Stimulated activated CD4-positive, alpha-beta T cell treated with anti-CD3 and anti-CD28 coated beads, Interleukin-15, amount 100 ng/mL, for 48 hours (primary cell): ENCODE measurements around the gene ADAMTS12.

Experiments
- DNase-seq, 2 donors: peaks; one replicate each; pipeline ENCODE4 v3.0.0-alpha.2; 2020; ENCODE audit warnings: low read depth in 2 of 2

Gene ADAMTS12

DNA sequence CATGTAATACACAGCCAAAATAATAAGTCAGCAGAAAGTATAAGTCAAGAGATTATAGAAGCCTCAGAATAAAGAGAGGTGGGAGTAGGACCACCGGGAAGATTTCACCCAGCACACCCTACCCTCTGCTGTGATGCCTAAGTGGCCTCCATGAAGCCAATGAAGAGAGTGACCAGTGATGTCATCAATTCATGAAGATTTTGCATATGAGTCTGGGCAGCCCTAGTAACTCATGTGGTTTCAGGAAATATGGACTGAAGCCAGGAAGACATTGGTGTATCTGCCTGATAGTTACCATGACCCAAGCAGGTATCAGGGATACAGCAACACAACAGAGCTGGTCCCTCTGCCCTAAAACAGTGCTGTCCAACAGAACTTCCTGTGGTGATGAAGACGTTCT is 135.3 kb downstream of the ADAMTS12 start:
- no peak for DNase-seq

DNA sequence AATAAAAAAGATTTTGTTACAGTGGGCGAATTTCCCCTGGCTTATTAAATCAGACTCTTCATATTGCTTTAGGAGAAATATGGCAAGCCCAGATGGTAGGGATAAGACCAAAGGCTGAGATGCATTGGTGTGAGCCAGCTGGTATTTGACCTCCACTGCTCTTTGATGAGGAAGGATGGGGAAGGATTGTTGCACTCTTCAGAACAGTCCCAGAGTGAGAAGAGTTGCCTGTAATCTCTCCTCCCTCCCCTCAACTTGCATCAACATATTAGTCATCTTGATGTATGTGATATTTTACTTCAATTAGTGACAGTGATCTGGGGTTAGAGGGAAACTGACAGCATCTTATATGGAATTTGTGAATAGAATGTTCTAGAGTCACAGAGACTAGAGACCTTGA is 136.6 kb downstream of the ADAMTS12 start:
- DNase-seq: no peak

DNA sequence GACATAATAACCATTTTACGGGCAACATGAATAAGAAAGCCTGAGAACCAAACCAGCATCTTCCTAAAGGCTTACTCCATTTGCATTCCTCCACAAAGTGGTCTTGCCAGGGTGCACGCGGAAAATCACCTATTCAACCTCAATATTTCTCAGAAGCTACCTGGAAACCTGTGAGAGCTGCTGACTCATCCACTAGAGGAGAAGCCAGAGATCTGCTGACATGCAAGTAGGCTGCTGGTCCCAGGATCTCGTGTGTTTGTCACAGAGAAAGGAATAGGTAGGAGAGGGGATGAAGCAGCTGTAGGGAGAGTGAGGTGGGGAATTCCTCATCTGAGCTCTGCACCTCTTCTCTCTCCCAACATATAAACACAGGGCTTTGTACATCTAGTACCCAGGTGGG is 138.1 kb downstream of the ADAMTS12 start:
- no peak for DNase-seq

DNA sequence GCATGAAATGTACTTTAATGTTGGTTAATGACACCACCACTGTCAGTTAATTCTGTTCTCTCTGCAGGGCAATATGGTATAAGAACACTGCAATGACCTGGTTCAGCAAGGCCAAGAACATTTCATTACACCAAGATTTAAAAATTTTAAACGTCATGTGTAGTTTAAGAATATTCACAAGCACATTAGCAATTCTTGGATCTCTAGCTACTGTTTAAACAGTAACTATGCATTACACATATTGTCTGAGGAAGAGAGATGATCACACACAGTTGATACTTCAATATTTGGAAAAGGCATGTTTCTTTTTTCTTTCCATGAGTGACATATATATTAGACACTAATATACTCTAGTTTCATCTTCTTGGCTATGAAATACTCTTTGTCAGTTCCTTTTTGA is 143.0 kb downstream of the ADAMTS12 start:
- no peak for DNase-seq

DNA sequence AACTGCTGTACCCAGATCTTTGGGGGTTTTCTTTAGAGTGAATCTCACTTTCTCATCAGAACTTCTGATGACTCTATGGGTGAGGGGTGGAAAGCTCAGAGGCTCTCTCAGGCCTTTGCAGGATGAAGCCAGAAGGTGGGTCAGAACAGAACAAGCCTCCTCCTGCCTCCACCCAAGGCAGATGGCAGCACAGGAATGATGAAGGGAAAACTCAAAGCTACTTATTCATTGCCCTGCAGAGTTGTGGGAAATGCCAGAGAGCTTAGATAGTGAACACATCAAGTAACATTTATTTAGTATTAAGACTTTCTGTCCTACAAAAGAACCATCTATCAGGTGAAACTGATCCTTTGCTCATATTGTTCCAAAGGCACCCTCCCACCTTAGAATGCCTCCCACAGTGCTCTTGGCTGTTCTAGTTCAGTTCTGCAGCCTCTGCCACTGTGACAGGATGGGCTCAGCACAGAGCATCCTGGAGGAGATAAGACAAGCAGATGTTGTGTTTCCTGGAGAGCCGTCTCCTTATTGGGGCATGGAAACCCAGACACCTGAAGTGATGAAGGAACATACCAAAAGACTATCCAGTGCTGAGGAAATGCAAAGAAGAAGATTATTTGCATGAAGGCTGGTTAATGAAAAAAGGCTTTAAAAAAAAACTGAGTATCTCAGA is 146.6 kb downstream of the ADAMTS12 start:
- DNase-seq: no peak

DNA sequence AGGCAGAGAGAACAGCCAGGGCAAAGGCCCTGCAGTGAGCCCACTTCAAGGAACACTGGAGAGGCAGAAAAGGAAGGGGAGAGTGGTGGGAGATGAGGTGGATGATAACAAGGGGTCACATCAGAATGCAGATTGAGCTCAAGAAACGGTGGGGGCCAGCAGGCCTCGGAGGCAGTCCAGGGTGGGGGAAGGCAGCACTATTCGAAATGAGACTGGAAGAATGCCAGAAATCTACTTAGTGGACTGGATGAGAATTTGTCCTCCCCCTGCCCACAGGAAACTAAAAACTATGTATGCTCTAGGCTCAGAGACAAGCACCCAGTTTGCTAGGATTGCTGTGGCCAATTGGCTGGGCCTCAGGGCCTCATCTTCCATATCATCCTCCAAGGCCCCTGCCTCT is 148.7 kb downstream of the ADAMTS12 start:
- no peak for DNase-seq

DNA sequence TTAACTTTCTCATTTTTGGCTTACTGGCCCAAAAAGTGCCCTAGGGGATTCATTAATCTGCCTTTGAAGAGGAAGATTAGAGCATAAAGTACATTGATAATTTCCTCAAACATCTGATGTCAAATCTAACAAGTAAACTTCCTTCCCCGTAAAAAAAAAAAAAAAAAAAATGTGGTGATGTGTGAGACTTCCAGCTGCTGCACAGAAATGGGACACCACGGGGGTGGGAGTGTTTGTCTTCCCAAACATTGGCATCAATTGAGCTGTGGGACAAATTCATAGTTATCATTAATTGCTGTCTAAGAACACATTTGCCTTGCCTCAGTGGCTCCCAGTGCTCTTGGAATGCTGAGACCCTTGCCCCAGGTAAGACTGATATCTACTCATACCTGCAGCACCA is 149.6 kb downstream of the ADAMTS12 start:
- no peak for DNase-seq

DNA sequence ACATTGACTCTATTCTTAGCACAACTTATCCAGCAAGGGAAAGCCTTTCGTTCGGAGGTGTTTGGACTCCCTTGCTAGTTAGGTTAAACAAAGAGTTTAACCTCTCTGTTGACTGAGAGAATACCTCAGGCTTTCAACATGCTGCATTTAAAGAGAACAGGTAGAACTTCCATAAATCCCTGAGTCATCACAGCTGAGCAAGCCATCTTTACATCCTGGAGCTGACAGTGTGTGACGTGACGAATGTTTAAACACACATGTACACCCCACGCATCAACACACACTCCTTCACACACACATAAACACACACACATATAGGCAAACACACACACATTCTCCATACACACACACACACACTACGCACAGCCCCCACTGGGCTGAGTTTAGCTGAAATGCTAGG is 152.8 kb downstream of the ADAMTS12 start:
- no peak for DNase-seq

DNA sequence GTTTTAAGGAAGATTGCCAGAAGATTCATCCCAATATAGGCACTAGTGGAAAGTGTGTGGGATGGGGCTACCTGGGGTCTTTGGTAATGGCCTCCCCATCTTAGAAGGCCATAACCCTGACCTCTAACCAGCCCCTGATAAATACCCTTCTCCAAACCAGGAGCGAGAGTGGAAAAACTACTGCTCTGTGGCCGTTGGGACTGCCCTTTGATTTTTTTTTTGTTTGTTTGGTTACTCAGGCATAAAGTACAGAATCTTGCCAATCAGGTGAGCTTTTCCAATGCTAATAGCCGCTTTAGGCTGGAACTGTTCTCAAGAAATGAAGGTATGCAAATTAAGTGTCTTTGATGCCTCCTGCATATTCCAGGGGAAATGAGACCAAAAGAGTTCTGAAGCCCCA is 153.7 kb downstream of the ADAMTS12 start:
- no peak for DNase-seq

DNA sequence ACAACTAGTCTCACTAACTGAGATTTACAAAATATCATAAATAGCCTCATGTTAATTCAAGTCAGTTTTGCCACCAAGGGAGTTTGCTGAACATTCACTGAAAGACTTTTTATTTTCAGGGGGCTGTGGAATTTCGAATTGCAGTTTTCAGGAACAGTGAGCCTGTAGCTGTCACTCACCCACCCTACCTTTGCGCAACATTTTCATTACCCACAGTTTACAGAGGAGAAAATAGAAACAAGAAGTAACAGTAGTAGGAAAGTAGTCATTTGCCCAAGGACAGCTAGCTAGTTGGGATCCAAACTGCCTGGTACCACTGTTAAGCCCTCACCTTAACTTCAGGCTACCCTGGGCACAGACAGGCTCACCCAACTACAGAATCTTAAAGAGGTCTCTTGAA is 154.1 kb downstream of the ADAMTS12 start:
- no peak for DNase-seq

DNA sequence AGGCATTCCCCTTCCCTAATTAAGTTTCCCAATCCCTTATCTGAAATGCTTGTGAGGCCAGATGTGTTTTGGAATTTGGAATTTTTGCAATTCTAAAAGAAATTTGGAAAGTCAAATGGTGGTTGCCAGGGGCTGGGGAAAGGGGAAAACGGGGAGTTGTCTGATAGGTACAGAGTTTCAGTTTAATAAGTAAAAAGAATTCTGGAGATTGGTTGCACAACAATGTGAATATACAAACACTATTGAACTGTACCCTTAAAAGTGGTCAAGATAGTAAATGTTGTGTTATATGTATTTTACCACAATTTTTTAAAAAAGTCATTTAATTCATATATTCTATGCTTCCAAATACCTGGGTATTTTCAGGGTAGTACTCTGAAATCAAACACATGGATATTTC is 154.5 kb downstream of the ADAMTS12 start:
- no peak for DNase-seq

DNA sequence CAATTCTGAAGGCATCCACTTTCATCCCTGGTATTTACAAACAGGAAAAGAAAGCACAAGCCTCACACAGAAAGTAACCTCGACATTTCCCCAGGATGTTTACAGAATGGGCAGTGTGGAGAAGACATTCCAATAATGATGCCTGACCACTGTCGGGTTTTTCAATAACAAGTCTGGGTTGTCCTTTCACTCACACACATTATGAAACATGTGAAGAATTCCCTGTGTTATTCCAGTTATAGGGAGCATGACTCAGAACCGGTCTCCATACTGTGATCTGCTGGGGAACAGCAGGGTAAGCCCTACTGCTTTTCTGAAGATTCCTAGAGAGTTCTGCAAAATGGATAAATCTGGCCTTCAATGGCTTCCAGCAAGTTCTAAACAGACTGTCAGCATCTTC is 155.3 kb downstream of the ADAMTS12 start:
- DNase-seq: no peak

DNA sequence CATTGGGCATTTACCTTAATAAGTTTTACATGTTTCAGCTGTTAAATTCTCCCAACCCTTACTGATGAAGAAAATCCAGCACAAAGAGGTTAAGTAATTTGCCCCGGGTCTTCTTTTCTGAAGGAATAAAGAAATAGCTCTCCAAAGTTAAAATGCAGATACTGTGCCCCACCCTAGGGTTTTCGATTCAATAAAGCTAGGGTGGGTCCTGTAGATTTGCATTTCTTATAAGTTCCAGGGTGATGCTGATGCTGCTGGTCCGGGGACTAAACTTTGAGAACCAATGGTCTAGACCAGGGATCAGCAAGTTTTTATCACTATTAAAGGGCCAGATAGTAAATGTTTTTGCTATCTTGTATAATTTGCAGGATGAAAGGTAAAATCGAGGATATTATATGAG is 156.7 kb downstream of the ADAMTS12 start:
- no peak for DNase-seq

DNA sequence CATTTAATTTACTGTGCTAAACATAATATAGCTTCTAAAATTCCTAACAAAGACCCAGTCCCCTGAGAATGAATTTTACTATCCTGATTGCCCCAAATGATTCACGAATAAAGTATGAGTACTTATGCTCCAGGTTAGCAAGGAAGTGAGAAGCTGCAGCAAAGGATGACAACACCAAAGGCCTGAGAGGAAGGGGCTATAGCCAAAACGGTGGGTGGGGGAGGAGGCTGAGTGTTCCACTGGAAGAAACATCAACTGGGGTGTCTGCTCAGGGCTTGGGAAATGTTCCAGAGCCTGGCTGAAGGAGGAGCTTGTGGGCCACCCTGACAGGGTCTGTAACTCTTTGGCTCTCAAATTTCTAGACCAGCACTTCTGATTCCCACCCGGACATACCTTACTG is 157.3 kb downstream of the ADAMTS12 start:
- no peak for DNase-seq

DNA sequence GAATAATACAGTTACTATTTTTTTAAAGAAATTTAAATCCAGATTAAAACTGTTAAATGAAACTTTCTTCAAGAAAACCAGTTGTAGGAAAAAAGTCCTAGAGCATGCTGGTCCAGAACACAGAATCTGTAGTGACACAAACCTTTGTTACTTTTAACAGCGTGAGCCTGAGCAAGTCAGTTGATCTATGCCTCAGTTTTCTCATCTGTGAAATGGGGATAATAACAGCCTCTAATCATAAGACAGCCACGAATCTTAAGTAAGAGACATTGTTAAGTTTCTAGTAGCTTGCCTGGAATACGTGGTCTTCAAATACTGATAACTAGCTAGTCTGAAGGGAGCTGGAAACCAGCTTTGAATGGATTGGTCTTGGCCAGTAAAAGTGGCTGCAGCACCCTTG is 158.6 kb downstream of the ADAMTS12 start:
- no peak for DNase-seq

DNA sequence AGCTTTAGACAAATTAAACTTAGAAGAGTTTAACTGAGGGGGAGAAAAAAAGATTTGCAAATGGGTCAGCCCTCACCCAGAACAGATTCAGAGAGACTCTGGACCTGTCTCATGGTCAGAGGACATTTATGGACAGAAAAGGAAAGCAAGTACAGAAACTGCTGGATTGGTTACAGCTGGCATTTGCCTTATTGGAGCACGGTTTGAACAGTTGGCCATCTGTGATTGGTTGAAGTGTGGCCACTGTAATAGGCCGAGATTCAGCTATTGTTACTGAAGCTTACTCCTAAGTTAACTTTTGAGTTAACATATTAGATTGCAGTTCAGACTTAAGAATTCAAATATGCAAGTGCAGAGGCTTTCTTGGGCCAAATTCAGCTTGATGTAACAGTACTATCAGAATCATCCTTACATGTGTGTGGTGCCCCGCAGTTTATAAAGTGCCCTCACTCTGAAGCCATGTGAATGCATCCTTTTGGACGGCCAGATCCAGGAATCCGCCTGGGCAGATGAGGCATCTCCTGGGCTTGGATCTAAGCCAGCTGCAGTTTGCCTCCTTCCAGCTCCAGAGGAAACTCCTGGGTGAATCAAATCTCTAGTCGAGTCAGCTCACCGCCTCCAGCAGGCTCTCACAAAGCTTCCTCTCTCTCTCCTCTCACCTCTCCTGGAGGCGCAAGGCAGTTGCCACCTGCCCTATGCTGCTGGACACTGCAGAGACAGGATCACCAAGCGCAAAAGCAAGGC is 165.2 kb downstream of the ADAMTS12 start:
- no peak for DNase-seq

DNA sequence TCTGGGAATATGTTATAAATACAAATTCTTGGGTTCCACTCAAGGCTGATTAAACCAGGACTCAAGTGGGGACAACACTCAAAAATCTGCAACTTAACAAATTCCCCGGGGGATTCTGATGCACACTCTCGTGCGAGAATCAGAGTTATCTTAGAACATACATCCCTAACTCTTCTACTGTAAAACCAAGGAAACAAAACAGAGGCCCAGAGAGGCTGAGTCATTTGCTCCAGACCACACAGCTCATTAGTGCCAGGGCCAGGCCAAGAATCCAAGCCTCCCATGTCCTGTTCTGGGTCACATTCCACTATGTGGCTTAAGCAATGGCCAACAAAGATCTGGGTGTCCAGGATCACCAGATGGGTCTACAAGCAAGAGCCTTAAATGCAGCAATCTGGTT is 166.0 kb downstream of the ADAMTS12 start:
- no peak for DNase-seq

DNA sequence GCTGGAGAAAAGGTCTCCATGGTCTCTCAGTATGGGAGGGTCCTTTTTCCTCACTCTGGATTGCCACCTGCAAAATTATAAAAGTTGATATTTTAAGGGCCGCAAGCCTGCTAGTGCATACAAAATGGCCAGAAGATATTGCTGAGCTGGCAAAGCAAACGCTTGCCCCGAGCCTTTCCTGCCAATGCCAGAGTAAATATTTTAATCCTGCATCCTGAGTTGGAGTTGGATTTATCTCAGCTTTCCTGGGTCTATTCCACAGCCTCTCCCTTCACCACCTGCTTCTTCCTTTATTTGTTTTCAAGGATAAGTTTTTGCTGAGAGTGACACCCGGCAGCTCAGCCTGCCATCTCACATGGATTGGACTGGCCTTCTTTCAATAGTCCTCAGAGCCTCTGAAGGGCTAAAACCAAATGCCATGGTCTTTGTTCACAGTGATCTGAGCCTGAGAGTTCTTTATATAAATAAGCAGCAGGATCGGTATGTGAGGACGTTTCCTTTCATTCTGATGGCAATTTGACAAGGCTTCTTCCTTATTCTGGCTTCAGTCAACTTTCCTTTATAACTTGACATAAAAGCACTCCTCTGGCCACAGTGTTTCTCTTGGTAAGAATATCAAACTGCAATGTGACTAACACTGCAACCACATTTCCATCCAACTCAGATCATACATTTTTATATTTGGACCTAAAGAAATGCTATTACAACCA is 170.1 kb downstream of the ADAMTS12 start:
- no peak for DNase-seq

DNA sequence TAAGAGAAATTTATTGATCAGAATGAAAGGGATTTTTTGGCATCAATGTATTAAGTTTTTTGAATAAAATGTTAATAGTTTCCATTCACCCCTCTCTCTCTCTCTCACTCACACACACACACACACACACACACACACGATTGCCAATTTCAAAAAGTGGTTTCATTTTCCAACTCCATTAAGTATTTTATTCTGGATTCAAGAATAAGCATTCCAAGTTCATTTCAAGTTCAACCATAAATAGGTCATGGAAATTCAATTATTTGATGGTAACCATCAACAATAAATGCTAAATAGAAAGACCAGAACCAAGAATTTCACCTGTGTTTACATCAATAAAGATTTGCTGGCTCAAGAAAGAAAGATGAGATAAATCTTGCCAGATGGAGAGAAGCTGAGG is 171.6 kb downstream of the ADAMTS12 start:
- no peak for DNase-seq

DNA sequence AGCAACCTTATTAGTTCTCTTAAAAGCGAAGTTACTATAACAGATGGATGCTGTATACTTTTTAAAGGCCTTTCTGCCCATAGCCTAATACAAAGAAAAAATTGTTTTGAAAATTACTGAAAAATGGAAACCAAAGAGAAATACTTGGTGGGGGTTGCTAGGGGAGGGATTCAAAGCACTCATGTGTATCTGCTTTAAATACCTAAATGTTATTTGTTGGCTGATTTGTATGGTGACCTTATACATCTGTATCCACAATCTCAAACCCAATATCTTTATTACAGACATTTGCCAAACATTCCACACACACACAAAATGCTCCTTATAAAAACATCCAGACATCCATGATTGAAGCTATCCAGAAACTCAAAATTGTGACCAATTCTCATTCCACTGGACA is 172.0 kb downstream of the ADAMTS12 start:
- no peak for DNase-seq

DNA sequence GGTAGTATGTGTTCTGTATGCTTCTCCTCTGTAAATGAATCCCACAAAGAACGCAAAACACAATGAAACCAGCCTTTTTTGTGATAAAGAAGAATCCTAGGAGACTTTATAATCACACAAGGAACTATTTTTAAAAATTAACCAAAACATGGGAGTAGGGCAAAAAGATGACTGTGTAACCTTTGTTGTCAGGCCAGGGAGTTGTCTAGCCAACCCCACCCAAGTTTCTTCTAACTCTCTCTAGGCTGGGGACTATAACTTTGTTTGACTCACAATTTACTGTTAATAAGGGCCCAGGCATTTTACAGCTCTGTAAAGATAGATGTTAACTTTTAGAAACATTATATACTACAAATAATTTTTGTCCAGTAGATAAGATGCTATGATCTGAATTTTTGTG is 176.1 kb downstream of the ADAMTS12 start:
- no peak for DNase-seq

DNA sequence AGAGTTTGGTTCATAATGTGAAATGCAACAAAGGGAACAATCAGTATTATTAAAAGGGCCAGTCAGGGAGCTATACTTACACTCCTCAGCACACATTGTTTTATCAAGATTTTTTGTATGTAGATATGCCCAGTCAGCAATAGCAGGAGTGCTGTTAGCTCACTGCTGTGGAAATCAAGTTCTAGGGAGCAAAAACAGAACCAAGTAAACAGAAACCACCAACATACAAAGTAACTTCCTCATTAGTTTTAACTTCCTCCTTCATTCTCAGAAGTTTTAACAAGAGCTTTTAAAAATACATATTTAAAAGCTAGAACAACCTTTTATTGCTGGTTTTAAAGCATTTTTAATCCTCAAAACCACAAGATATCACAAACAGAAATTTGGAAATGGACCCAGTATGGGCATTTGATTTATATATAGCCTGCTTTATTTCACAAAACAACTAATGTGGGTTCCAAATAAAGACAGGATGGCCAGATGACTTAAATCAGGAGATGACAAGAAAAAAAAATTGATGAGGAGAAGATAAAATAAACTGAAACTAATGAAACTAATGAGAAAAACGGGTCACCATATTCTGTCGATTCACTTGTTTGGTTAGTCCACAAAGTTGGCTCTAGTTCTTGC is 178.5 kb downstream of the ADAMTS12 start:
- DNase-seq: no peak

DNA sequence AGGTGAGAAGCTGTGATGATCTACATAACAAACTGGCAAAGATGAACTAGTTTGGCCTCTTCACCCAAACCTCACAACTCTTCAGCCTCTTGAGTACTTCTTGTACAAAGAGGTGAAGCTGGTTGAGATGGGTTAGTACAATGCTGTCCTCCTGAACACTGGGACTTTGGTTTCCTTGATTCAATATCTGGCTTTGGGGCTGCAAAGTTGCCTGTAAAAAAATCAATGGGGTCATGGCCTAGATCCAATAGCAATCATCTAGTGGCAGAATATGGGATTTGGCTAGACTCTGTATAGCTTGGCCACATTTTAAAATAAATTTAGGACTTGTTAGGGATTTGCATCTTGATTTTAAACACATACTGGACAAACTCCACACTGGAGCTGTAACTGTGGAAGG is 179.1 kb downstream of the ADAMTS12 start:
- DNase-seq: no peak
